Smooth muscle cell (in vitro differentiated cells): ENCODE results near the gene DYNLL1. TPM values are rescaled to one million over a fixed set of nuclear protein-coding genes. Genes with fewer than 3 reads are reported as not detected.

ENCODE experiments used
- DNase-seq: peaks from one replicate; lab custom pipeline; 2025; ENCODE audit not compliant: unreplicated experiment; lab: John Stamatoyannopoulos, UW
- H2AFZ ChIP-seq: fragments of 200-600 bp; sonication (generic); 2 replicates; pipeline ENCODE4 v1.6.0; 2016; ENCODE audit warnings: antibody characterized with exemption, low read depth, mild to moderate bottlenecking
- H3F3A ChIP-seq: fragments of 200-600 bp; sonication (generic); 2 replicates; pipeline ENCODE4 v1.6.0; 2017; ENCODE audit warnings: antibody characterized with exemption, low read depth
- H3K27ac ChIP-seq: fragments of 200-600 bp; sonication (generic); 2 replicates; pipeline ENCODE4 v1.5.1; 2016; ENCODE audit warnings: low read depth, mild to moderate bottlenecking
- H3K27me3 ChIP-seq: fragments of 200-600 bp; sonication (generic); 2 replicates; pipeline ENCODE4 v1.6.1; 2016; ENCODE audit warnings: low read depth, mild to moderate bottlenecking
- H3K36me3 ChIP-seq: fragments of 200-600 bp; sonication (generic); 2 replicates; pipeline ENCODE4 v1.5.1; 2016; ENCODE audit warnings: low read depth
- H3K4me1 ChIP-seq: fragments of 200-600 bp; sonication (generic); 2 replicates; pipeline ENCODE4 v1.5.1; 2016; ENCODE audit warnings: low read depth
- H3K4me2 ChIP-seq: fragments of 200-600 bp; sonication (generic); 2 replicates; pipeline ENCODE4 v1.6.0; 2016; ENCODE audit warnings: mild to moderate bottlenecking
- H3K4me3 ChIP-seq: fragments of 200-600 bp; sonication (generic); 2 replicates; pipeline ENCODE4 v1.5.1; 2016; ENCODE audit warnings: mild to moderate bottlenecking
- H3K79me2 ChIP-seq: fragments of 200-600 bp; sonication (generic); 2 replicates; pipeline ENCODE4 v1.6.0; 2016; ENCODE audit warnings: low read depth, mild to moderate bottlenecking
- H3K9ac ChIP-seq: fragments of 200-600 bp; sonication (generic); 2 replicates; pipeline ENCODE4 v1.6.0; 2016; ENCODE audit warnings: low read depth
- H3K9me3 ChIP-seq: fragments of 200-600 bp; sonication (generic); replicated peaks from 2 replicates; pipeline ENCODE4 v1.5.1; 2016; ENCODE audit warnings: low read depth
- H4K20me1 ChIP-seq: fragments of 200-600 bp; sonication (generic); 2 replicates; pipeline ENCODE4 v1.6.0; 2016; ENCODE audit warnings: low read depth
- CTCF ChIP-seq: fragments of 200-600 bp; sonication (generic); IDR thresholded peaks from 2 replicates; pipeline ENCODE4 v1.5.1; 2017; ENCODE audit warnings: borderline replicate concordance, mild to moderate bottlenecking, antibody characterized with exemption; ENCODE audit not compliant: insufficient read depth, poor library complexity, severe bottlenecking
- WGBS: methylation state at CpG from one replicate; pipeline ENCODE4 v1.1.7; 2016; ENCODE audit warnings: low lambda C conversion rate; 5-methylcytosine and 5-hydroxymethylcytosine counted together
- polyA plus RNA-seq: library from polyadenylated mRNA; unstranded; fragments of >200 nt; fragmentation: Nextera tagmentation; extraction: Ambion mirVana; gene quantifications from 2 replicates; pipeline ENCODE4 v1.2.1, GENCODE V29; 2016
- total RNA-seq: library from RNA; depleted of rRNA; stranded (reverse); fragments of >200 nt; gene quantifications from 2 replicates; pipeline ENCODE4 v1.2.3, GENCODE V29; 2014

The DYNLL1 gene
- total and polyA plus RNA-seq, 2 experiments from 2014 or later, result 497 to 502 TPM

- no peak for TF ChIP-seq CTCF
- H3K9ac ChIP-seq, result no peak overlapping the region
Observed at GRCh38 chr12:120479458-120479857, 16.5 kb upstream of the DYNLL1 start.

GRCh38 chr12:120480211-120480610 is 15.7 kb upstream of the DYNLL1 start:
- TF ChIP-seq CTCF, result no peak
- Histone ChIP-seq H3K36me3 (no peaks in the 10 kb centered on the region), H3K79me2 (peaks cover 10% of the 10 kb centered on the region), H3K9ac (no peak overlapping the region), H3K4me1 (no peaks in the 10 kb centered on the region), H3K9me3 (no peaks in the 10 kb centered on the region), H4K20me1 (no peaks in the 10 kb centered on the region), H3K4me3 (no peak overlapping the region), H2AFZ (no peak overlapping the region), H3K4me2 (no peak overlapping the region), H3K27ac (no peak overlapping the region), H3F3A (no peaks in the 10 kb centered on the region), H3K27me3 (no peaks in the 10 kb centered on the region)
- DNase-seq, result no peak
- WGBS, result 88% methylated on average over 1 of the region's 1 CpG

More at GRCh38 chr12:120479458-120479857, 16.5 kb upstream of the DYNLL1 start:
- Histone ChIP-seq H3K4me1 (no peaks in the 10 kb centered on the region), H3K27ac (no peak overlapping the region), H3K4me3 (no peak overlapping the region), H3K79me2 (peaks cover 11% of the 10 kb centered on the region), H3F3A (no peaks in the 10 kb centered on the region), H3K4me2 (no peak overlapping the region), H3K36me3 (no peaks in the 10 kb centered on the region), H4K20me1 (no peaks in the 10 kb centered on the region), H3K9me3 (no peaks in the 10 kb centered on the region), H3K27me3 (no peaks in the 10 kb centered on the region), H2AFZ (no peak overlapping the region)
- DNase-seq, result no peak
- 79% methylated on average over 1 of the region's 1 CpG for WGBS

- H3K9ac ChIP-seq, result no peak overlapping the region
- H3K9me3 ChIP-seq, result no peaks in the 10 kb centered on the region
- TF ChIP-seq CTCF, result no peak
- H3F3A ChIP-seq, result no peaks in the 10 kb centered on the region
- H3K36me3 ChIP-seq, result no peaks in the 10 kb centered on the region
- H2AFZ ChIP-seq, result no peak overlapping the region
- H3K79me2 ChIP-seq, result peaks cover 11% of the 10 kb centered on the region
- no peaks in the 10 kb centered on the region for H4K20me1 ChIP-seq
- DNase-seq, result no peak
- H3K4me1 ChIP-seq, result no peaks in the 10 kb centered on the region
- H3K4me3 ChIP-seq, result no peak overlapping the region
- no peak overlapping the region for H3K4me2 ChIP-seq
- no peak overlapping the region for H3K27ac ChIP-seq
- 98% methylated on average over 9 of the region's 9 CpGs for WGBS
- no peaks in the 10 kb centered on the region for H3K27me3 ChIP-seq
Observed at GRCh38 chr12:120481022-120481767, 14.7 kb upstream of the DYNLL1 start.

GRCh38 chr12:120483621-120484020 is 12.3 kb upstream of the DYNLL1 start:
- 100% methylated on average over 1 of the region's 1 CpG for WGBS
- no peak overlapping the region for H3K4me2 ChIP-seq
- H2AFZ ChIP-seq, result no peak overlapping the region
- no peak overlapping the region for H3K27ac ChIP-seq
- no peaks in the 10 kb centered on the region for H3K36me3 ChIP-seq
- no peaks in the 10 kb centered on the region for H3K9me3 ChIP-seq
- no peaks in the 10 kb centered on the region for H3K27me3 ChIP-seq
- H3K4me3 ChIP-seq, result no peak overlapping the region
- no peak for DNase-seq
- no peaks in the 10 kb centered on the region for H3F3A ChIP-seq
- peaks cover 3% of the 10 kb centered on the region for H3K79me2 ChIP-seq
- H4K20me1 ChIP-seq, result no peaks in the 10 kb centered on the region
- no peaks in the 10 kb centered on the region for H3K4me1 ChIP-seq
- no peak for TF ChIP-seq CTCF
- H3K9ac ChIP-seq, result no peak overlapping the region
